Nephron progenitor cell (in vitro differentiated cells): ENCODE results near the gene FAM110C.

ENCODE experiments used
- DNase-seq: peaks from one replicate; pipeline ENCODE4 v3.0.0; 2021
- H3K27ac Mint-ChIP-seq: 2 replicates; pipeline ENCODE4 v1.8.0; 2021; ENCODE audit warnings: mild to moderate bottlenecking, moderate library complexity, mixed read lengths
- H3K27me3 Mint-ChIP-seq: 2 replicates; pipeline ENCODE4 v1.8.0; 2021; ENCODE audit warnings: mild to moderate bottlenecking, low read depth, mixed read lengths; ENCODE audit not compliant: poor library complexity
- H3K36me3 Mint-ChIP-seq: 2 replicates; pipeline ENCODE4 v1.8.0; 2021; ENCODE audit warnings: low read depth, mixed read lengths
- H3K4me1 Mint-ChIP-seq: 2 replicates; pipeline ENCODE4 v1.8.0; 2021; ENCODE audit warnings: mixed read lengths
- H3K4me3 Mint-ChIP-seq: 2 replicates; pipeline ENCODE4 v1.8.0; 2021; ENCODE audit warnings: mild to moderate bottlenecking, moderate library complexity, mixed read lengths
- H3K9me3 Mint-ChIP-seq: 2 replicates; pipeline ENCODE4 v1.8.0; 2021; ENCODE audit warnings: mild to moderate bottlenecking, moderate library complexity, mixed read lengths
- TF ChIP-seq, protein P1 (sequence below): fragments of 200-600 bp; sonication (generic); IDR thresholded peaks from 2 replicates; pipeline ENCODE4 v1.5.0; 2021; ENCODE audit warnings: antibody characterized with exemption

FAM110C gene

GRCh38 chr2:65121-65520 lies 18.8 kb upstream of the FAM110C start:
- DNase-seq = no peak
- Mint-ChIP-seq H3K4me1 (peaks cover 13% of the 10 kb centered on the region), H3K9me3 (peaks cover 6% of the 10 kb centered on the region), H3K4me3 (no peak overlapping the region), H3K36me3 (no peaks in the 10 kb centered on the region), H3K27me3 (peaks cover 3% of the 10 kb centered on the region), H3K27ac (no peak overlapping the region)
- TF ChIP-seq, protein P1, sequence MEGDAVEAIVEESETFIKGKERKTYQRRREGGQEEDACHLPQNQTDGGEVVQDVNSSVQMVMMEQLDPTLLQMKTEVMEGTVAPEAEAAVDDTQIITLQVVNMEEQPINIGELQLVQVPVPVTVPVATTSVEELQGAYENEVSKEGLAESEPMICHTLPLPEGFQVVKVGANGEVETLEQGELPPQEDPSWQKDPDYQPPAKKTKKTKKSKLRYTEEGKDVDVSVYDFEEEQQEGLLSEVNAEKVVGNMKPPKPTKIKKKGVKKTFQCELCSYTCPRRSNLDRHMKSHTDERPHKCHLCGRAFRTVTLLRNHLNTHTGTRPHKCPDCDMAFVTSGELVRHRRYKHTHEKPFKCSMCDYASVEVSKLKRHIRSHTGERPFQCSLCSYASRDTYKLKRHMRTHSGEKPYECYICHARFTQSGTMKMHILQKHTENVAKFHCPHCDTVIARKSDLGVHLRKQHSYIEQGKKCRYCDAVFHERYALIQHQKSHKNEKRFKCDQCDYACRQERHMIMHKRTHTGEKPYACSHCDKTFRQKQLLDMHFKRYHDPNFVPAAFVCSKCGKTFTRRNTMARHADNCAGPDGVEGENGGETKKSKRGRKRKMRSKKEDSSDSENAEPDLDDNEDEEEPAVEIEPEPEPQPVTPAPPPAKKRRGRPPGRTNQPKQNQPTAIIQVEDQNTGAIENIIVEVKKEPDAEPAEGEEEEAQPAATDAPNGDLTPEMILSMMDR = no peak

GRCh38 chr2:55587-56448 lies 9.5 kb upstream of the FAM110C start:
- Mint-ChIP-seq H3K4me1 (no peaks in the 10 kb centered on the region), H3K36me3 (no peaks in the 10 kb centered on the region)

GRCh38 chr2:51613-52012 lies 5.3 kb upstream of the FAM110C start:
- Mint-ChIP-seq H3K4me1 (peaks cover 9% of the 10 kb centered on the region), H3K36me3 (no peaks in the 10 kb centered on the region), H3K9me3 (peaks cover 5% of the 10 kb centered on the region), H3K4me3 (no peak overlapping the region), H3K27ac (no peak overlapping the region), H3K27me3 (peaks cover 59% of the 10 kb centered on the region)
- TF ChIP-seq, protein P1 = no peak
- no peak for DNase-seq

More at GRCh38 chr2:55587-56448, 9.5 kb upstream of the FAM110C start:
- DNase-seq = no peak
- TF ChIP-seq, protein P1 = no peak
- Mint-ChIP-seq H3K9me3 (peaks cover 26% of the 10 kb centered on the region), H3K27me3 (peaks cover 17% of the 10 kb centered on the region), H3K4me3 (no peak overlapping the region), H3K27ac (no peak overlapping the region)

GRCh38 chr2:47737-48136 lies 1.4 kb upstream of the FAM110C start:
- peak overlapping the region; percentile 3 for H3K4me3 Mint-ChIP-seq
- TF ChIP-seq, protein P1 = no peak
- H3K4me1 Mint-ChIP-seq = peaks cover 15% of the 10 kb centered on the region
- H3K36me3 Mint-ChIP-seq = no peaks in the 10 kb centered on the region
- DNase-seq = no peak
- no peaks in the 10 kb centered on the region for H3K9me3 Mint-ChIP-seq
- H3K27me3 Mint-ChIP-seq = peaks cover 86% of the 10 kb centered on the region
- H3K27ac Mint-ChIP-seq = no peak overlapping the region

DNA sequence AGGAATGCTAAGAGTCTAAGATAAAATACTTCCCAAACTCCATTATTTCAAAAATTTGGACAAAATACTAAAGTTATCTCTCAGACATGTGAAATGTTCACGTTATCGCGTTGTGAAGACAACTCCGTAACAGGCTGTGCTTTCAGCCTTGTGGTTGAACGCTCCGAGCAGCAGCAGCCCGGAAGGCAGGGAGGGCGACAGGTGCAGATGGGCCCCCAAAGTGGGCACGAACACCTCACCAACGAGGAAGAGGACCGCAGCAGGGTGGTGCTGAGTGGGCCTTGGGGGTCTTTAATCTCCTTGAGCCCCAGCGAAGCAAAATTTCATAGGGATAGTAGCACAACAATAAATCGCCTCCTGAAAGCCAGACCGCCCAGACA lies 1.0 kb upstream of the FAM110C start:
- DNase-seq = no peak
- Mint-ChIP-seq H3K27me3 (peaks cover 89% of the 10 kb centered on the region), H3K27ac (no peak overlapping the region), H3K4me3 (peak overlapping the region; percentile 83), H3K9me3 (no peaks in the 10 kb centered on the region), H3K4me1 (peaks cover 15% of the 10 kb centered on the region), H3K36me3 (no peaks in the 10 kb centered on the region)
- TF ChIP-seq, protein P1 = no peak

GRCh38 chr2:46131-46470 lies 204 bp downstream of the FAM110C start:
- TF ChIP-seq, protein P1 = no peak
- peak overlapping the region; percentile 62 for H3K4me3 Mint-ChIP-seq
- no peaks in the 10 kb centered on the region for H3K9me3 Mint-ChIP-seq
- H3K4me1 Mint-ChIP-seq = peaks cover 15% of the 10 kb centered on the region
- peak; percentile 47 for DNase-seq
- H3K27ac Mint-ChIP-seq = no peak overlapping the region
- no peaks in the 10 kb centered on the region for H3K36me3 Mint-ChIP-seq
- H3K27me3 Mint-ChIP-seq = peaks cover 86% of the 10 kb centered on the region
